Stimulated activated effector memory CD8-positive, alpha-beta T cell treated with anti-CD3 and anti-CD28 coated beads, Interleukin-12 subunit alpha, Interleukin-12 subunit beta, amount 100 ng/mL, for 72 hours (primary cell): ENCODE measurements around the gene UBE2I.

Experiments
- ATAC-seq: fragments of 150-1000 bp; cut with Tn5 transposase; 2 replicates; pipeline ENCODE4 v1.10.0; 2021
- DNase-seq, 2 donors: peaks; one replicate each; pipeline ENCODE4 v3.0.0; 2021 to 2022; ENCODE audit warnings: low spot score in 2 of 2
- H3K27ac Mint-ChIP-seq: one replicate; pipeline ENCODE4 v1.8.0; 2022; ENCODE audit warnings: mild to moderate bottlenecking, mixed read lengths
- H3K36me3 Mint-ChIP-seq: one replicate; pipeline ENCODE4 v1.8.0; 2022; ENCODE audit warnings: mild to moderate bottlenecking, mixed read lengths
- H3K4me1 Mint-ChIP-seq: one replicate; pipeline ENCODE4 v1.8.0; 2022; ENCODE audit warnings: mixed read lengths
- H3K4me3 Mint-ChIP-seq: one replicate; pipeline ENCODE4 v1.8.0; 2022; ENCODE audit warnings: mild to moderate bottlenecking, mixed read lengths
- H3K9me3 Mint-ChIP-seq: one replicate; pipeline ENCODE4 v1.8.0; 2022; ENCODE audit warnings: mixed read lengths

UBE2I gene

DNA sequence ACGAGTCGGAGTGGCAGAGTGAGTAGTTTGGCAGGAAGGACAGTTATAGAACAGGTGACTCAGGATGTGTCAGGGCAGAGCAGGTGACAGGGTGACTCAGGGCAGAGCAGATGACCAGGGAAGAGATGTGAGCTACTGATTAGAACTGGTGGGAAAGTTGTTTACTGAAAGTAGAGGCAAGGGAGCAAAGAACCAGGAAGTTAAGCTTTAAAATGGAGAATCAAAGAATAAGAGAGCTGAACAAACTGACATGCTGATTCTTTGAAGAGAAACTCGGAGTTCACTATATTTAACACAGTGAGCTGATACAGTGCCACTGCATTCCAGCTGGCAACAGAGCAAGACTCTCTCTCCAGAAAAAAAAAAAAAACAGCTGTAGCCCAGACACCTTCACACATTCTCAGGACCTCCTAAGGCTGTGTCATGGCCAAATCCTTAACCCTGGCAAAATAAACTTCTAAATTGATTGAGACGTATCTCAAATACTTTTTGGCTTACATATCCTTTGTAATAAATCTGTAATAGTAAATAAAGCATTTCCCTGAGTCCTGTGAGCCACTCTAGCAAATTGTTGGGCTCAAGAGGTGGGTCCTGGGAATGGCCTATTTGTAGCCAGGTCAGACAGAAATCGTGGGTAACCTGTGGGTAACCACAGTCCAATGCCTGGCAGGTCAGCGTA lies 12.3 kb upstream of the UBE2I start:
- peaks cover 15% of the 10 kb centered on the region for H3K4me1 Mint-ChIP-seq
- no peak for DNase-seq
- peak; percentile 89 for ATAC-seq
- no peaks in the 10 kb centered on the region for H3K9me3 Mint-ChIP-seq
- H3K27ac Mint-ChIP-seq = no peak overlapping the region
- H3K36me3 Mint-ChIP-seq = peaks cover 3% of the 10 kb centered on the region
- H3K4me3 Mint-ChIP-seq = no peak overlapping the region

DNA sequence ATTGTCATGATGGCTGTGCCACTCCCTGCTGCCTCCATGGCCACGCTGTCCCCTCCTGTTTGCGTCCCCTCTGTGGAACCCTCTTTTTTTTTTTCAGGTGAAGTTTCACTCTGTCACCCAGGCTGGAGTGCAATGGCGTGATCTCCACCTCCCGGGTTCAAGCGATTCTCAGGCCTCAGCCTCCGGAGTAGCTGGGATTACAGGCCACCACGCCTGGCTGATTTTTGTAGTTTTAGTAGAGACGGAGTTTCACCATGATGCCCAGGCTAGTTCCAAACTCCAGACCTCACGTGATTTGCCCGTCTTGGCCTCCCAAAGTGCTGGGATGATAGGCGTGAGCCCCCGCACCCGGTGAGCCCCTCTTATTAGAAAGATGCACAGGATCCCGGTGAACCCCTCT lies 11.0 kb upstream of the UBE2I start:
- no peak overlapping the region for H3K4me3 Mint-ChIP-seq

DNA sequence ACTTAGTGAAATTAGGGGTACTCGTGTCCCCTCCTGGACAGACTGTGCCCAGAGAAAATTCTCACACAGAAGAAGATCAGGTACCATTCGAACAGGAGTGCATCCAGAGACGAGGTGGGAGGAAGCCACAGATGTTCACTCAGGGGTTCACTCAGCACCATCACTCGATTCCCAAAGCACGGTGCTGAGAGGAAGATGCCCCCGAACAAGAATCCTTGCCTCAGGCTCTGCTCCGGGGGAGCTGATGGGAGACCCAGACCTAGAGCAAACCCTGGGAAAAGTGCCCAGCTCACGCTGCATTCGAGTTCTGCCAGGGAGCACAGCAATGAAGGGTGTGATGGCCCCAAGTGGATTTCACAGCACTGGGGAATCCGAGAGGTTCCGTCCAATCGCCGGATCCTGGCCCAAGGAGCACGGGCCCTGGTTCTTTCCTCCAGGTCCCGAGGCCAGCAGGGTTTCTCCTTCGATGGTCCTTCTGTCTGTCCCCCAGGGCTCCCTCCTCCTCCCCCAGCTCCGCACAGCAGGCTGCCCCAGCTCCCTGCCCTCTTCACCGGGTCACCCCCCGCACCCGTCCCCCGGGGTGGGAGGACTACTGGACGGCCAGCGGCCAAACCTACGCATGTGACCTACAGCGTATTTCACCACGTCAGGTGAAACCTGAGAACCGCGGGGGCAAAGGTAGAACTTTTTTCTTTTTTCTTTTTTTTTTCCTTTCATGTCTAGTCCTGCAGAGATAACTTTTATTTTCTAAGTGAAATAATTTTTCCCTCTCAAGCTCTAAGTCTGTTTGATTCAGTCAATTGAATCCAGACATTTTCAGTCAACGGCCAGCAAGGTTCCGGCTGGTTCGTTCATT lies 10.2 kb upstream of the UBE2I start:
- no peak for DNase-seq
- Mint-ChIP-seq H3K36me3 (peaks cover 5% of the 10 kb centered on the region), H3K27ac (no peak overlapping the region), H3K4me3 (no peak overlapping the region), H3K4me1 (peaks cover 22% of the 10 kb centered on the region), H3K9me3 (no peaks in the 10 kb centered on the region)
- ATAC-seq = no peak

More for the DNA sequence above, 11.0 kb upstream of the UBE2I start:
- DNase-seq (no peak), ATAC-seq (no peak)
- H3K9me3 Mint-ChIP-seq = no peaks in the 10 kb centered on the region
- H3K27ac Mint-ChIP-seq = no peak overlapping the region
- H3K36me3 Mint-ChIP-seq = peaks cover 5% of the 10 kb centered on the region
- peaks cover 15% of the 10 kb centered on the region for H3K4me1 Mint-ChIP-seq

DNA sequence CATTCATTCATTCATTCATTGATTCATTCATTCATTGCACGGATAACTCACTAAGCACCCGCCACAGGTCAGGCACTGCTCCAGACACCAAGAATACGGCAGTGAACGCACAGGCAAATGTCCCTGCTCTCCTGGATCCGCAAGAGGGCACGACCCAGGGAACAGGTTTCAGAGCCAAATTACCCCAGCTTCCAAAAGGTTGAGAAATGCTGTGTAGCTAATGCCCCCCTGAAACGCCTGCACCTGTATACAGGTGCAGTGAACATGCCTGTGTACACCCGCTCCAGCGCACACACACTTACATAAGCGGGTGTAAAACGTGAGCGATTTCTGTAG lies 9.6 kb upstream of the UBE2I start:
- peaks cover 5% of the 10 kb centered on the region for H3K36me3 Mint-ChIP-seq
- ATAC-seq (no peak), DNase-seq (no peak)
- H3K9me3 Mint-ChIP-seq = no peaks in the 10 kb centered on the region
- H3K4me3 Mint-ChIP-seq = no peak overlapping the region
- peaks cover 25% of the 10 kb centered on the region for H3K4me1 Mint-ChIP-seq
- H3K27ac Mint-ChIP-seq = no peak overlapping the region

DNA sequence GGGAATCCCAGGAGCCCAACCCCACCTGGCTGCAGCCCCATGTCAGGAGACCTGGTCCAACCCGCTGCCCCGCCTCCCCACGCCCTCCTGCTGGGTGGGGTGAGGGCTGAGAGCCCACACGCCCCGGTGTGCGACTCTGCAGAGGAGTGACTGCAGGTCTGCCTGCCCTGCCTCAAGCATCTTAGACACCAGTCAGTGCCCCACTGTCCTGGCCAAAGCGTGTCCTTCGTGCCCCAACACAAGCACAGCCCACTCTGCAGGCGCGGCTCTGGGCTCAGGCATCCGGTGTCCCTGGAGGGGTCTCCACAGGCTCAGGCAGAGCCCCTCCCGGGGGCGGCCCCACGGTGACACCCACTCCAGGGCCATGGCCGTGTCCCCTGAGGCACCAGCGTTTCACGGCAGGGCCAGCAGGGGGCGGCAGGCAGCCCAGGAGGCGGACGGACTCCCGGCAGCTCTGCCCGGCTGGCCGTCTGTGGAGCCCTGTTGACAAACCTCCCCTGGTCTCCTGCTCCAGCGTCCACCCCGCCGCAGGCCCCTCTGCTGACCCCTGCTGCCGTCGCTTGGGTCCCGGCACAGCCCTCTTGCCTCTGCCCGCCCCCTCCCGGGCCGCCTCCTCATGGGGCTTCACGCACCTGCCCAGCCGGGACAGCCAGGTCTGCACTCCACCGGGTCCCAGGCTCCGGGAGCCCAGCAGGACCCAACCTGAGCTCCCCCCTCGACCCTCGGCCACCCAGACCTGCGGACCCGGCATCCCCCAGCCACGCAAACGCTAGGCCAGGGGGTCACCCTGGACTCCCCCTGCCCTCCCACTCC lies 8.6 kb upstream of the UBE2I start:
- ATAC-seq (peak; percentile 79), DNase-seq (peak; percentile 81 to 90)
- Mint-ChIP-seq H3K9me3 (no peaks in the 10 kb centered on the region), H3K36me3 (peaks cover 5% of the 10 kb centered on the region), H3K27ac (no peak overlapping the region), H3K4me3 (peak overlapping the region; percentile 49), H3K4me1 (peaks cover 25% of the 10 kb centered on the region)

DNA sequence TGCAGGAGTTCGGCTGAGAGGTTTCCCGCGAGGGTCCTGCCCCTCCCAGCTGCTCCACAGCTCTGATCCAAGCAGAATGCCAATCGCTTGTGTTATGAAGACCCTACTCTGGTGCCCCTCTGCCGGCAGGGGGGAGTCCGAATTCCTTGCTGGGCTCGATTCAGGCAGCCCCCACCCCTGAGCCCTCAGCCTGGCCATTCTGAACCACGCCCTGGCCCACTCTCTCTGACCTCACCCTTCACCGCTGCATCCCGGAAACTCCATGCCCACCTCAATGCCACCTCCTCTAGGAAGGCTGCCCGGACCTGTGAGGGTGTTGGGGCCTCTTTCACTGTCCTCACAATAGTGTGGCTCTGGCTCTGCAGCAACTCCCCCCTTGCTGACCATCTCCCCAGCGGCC lies 7.9 kb upstream of the UBE2I start:
- no peak for DNase-seq
- Mint-ChIP-seq H3K4me1 (peaks cover 32% of the 10 kb centered on the region), H3K27ac (peak overlapping the region; percentile 56), H3K9me3 (no peaks in the 10 kb centered on the region), H3K36me3 (peaks cover 9% of the 10 kb centered on the region), H3K4me3 (peak overlapping the region; percentile 49)
- ATAC-seq = no peak

DNA sequence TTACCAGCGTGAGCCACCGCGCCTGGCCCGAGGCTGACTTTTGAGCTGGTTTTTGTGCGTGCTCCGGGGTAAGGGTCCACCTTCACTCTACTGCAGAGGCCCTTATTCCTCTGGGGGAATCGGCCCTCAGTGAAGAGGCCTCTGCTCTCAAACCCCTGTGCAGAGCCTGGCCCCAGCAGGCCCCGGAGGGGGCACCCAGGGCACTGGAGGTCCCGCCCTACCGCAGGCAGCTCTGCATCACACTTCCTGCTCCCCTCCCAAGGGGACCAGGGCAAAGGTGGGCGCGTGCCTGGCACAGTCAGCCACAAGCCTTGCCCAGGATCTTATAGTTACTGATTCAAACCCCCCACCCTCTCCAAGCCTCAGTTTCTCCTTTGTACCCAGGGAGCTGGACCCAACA lies 3.6 kb upstream of the UBE2I start:
- H3K9me3 Mint-ChIP-seq = no peaks in the 10 kb centered on the region
- H3K36me3 Mint-ChIP-seq = peaks cover 38% of the 10 kb centered on the region
- no peak for ATAC-seq
- peak overlapping the region; percentile 100 for H3K27ac Mint-ChIP-seq
- DNase-seq = no peak
- H3K4me1 Mint-ChIP-seq = peaks cover 35% of the 10 kb centered on the region
- no peak overlapping the region for H3K4me3 Mint-ChIP-seq

DNA sequence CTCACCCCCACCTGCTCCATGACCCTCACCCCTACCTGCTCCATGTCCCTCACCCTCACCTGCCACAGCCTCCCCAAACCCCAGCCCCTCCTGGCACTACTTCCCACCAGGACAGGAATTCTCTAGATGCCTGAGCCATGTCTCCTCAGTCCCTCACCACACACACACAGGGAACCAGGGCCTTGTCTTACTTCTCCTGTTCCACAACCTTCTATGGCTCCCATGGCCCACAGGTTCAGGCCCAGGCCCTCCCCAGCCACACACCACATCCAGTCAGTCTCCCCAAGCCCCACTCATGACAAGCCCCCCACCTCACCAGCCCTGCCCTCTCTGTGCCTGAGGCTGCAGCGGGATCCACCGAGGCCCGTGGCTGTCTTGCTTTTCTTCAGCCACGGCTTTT lies 3.1 kb upstream of the UBE2I start:
- Mint-ChIP-seq H3K9me3 (no peaks in the 10 kb centered on the region), H3K4me3 (no peak overlapping the region), H3K27ac (peak overlapping the region; percentile 100), H3K4me1 (peaks cover 39% of the 10 kb centered on the region), H3K36me3 (peaks cover 43% of the 10 kb centered on the region)
- ATAC-seq (no peak), DNase-seq (no peak)

DNA sequence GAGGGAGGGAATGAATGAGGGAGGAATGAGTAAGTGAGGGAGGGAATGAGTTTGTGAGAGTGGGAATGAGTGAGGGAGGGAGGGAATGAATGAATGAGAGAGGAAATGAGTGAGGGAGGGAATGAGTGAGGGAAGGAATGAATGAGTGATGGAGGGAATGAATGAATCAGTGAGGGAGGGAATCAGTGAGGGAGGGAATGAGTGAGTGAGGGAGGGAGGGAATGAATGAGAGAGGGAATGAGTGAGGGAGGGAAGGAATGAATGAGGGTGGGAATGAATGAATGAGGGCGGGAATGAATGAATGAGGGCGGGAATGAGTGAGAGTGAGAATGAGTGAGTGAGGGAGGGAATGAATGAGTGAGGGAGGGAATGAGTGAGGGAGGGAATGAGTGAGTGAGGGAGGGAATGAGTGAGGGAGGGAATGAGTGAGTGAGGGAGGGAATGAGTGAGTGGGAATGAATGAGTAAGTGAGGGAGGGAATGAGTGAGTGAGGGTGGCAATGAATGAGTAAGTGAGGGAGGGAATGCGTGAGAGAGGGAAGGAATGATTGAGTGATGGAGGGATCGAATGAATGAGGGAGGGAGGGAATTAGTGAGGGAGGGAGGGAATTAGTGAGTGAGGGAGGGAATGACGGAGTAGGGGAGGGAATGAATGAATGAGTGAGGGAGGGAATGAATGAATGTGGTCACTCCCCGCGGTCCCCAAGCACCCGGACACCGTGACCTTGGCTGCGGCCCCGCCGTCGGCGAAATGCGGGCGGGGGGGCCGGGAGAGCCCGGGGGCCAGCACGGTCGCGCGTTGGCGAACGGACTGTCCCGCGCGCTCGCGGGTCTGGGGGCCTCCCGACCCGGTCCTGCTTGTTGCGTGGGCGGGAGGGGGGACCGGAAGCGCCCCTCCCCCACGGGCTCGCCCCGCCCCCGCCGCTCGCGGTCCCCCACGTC lies 1.1 kb upstream of the UBE2I start:
- ATAC-seq (peak; percentile 48), DNase-seq (no peak)
- no peaks in the 10 kb centered on the region for H3K9me3 Mint-ChIP-seq
- H3K4me1 Mint-ChIP-seq = peaks cover 46% of the 10 kb centered on the region
- H3K36me3 Mint-ChIP-seq = peaks cover 57% of the 10 kb centered on the region
- peak overlapping the region; percentile 76 for H3K4me3 Mint-ChIP-seq
- H3K27ac Mint-ChIP-seq = peak overlapping the region; percentile 100

DNA sequence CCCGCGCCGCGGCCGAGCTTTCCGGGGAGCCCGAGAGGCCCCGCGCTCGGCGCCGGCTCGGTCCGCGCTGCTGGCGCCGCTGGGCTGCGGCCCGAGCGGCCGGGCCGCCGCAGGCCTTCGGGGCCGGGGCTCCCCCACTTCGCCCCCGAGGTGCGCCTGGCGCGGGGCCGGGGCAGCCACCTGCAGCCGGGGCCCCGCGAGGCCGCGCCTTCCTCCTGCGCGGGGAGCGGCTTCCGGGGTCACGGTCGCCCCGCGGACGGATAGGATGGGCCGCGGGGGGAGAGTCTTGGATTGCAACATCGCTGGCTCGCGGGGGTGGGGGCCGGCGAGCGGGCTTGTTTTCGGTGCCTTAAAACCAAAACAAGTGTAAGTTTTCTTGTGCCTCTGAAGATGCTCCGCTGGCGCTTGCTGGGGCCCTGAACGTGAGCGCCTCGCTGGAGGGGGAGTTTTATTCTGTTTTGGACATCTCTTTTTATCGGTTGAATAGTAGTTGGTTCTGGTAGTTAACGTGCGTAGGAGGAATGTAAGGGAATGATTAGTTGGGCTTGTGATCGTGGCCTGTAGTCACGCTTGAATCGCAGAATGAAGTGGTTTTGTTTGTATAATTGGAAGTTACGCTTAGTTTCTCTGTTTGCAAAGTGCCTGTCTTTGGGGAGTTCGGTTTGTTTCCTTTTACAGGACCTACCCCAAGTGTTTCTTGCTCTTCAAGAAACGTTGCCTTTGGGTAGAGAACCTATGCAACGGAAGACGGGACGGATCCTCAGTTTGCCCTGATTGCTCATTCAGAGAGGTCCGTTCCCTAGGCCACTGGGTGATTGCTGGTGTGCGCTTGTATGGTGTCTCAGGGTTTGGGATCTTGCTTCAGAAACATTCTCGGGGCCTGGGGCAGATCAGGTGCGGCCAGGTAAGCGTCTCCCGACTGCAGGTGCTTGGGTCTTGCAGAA lies 724 bp downstream of the UBE2I start:
- Mint-ChIP-seq H3K4me1 (peaks cover 36% of the 10 kb centered on the region), H3K4me3 (peak overlapping the region; percentile 94), H3K36me3 (peaks cover 76% of the 10 kb centered on the region), H3K9me3 (no peaks in the 10 kb centered on the region), H3K27ac (peak overlapping the region; percentile 97)
- peak; percentile 31 for ATAC-seq
- peak in 1 of 2 donors; percentile 78 for DNase-seq

DNA sequence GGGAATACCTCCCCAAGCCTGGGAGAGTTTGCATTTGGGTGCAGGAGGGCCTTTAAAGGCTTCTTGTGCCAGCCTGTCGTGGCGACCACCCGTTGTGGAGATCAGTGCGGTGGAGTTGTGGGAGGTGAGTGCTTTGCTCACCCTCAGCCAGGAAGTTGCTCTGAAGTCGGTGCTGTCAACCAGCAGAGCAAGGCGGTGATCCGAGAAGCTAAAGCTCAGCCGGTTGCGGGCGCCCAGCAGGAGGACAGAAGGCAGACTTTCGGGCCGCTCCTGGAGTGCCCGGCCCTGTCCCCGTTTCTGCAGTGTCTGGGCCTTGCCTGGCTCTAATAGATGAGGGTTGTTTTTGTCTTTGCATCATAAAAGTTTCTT lies 1.4 kb downstream of the UBE2I start:
- peaks cover 36% of the 10 kb centered on the region for H3K4me1 Mint-ChIP-seq
- no peak for DNase-seq

DNA sequence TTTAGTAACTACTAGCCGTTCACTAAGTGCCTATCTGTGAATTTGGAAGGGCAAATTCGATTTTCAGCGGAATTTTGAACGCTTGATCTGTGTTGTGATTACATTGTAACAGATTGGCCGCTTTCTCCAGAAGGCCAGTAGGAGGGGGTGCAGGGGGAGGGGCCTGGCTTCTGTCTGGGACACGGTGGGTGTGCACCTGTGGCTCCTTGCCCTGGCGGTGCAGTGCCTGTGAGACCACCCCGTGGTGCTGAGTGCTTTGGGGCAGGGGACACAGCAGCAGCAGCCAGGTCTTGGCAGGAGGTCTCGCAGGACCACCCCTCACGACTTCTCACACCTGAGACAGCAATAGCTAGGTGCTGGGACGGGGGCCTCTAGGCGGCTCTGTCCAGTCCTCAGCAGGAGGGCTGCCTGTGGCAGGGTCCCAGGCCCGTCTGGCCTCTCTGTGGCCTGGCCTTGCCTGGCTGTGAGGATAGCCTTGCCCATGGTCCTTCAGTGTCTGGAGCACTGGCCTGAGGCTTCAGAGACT lies 1.8 kb downstream of the UBE2I start:
- Mint-ChIP-seq H3K4me1 (peaks cover 32% of the 10 kb centered on the region), H3K27ac (peak overlapping the region; percentile 97), H3K36me3 (peaks cover 87% of the 10 kb centered on the region), H3K4me3 (peak overlapping the region; percentile 94), H3K9me3 (no peaks in the 10 kb centered on the region)
- ATAC-seq (no peak), DNase-seq (no peak)

More for the DNA sequence above, 1.4 kb downstream of the UBE2I start:
- ATAC-seq = no peak
- H3K27ac Mint-ChIP-seq = peak overlapping the region; percentile 97
- H3K4me3 Mint-ChIP-seq = peak overlapping the region; percentile 94
- H3K9me3 Mint-ChIP-seq = no peaks in the 10 kb centered on the region
- peaks cover 83% of the 10 kb centered on the region for H3K36me3 Mint-ChIP-seq

DNA sequence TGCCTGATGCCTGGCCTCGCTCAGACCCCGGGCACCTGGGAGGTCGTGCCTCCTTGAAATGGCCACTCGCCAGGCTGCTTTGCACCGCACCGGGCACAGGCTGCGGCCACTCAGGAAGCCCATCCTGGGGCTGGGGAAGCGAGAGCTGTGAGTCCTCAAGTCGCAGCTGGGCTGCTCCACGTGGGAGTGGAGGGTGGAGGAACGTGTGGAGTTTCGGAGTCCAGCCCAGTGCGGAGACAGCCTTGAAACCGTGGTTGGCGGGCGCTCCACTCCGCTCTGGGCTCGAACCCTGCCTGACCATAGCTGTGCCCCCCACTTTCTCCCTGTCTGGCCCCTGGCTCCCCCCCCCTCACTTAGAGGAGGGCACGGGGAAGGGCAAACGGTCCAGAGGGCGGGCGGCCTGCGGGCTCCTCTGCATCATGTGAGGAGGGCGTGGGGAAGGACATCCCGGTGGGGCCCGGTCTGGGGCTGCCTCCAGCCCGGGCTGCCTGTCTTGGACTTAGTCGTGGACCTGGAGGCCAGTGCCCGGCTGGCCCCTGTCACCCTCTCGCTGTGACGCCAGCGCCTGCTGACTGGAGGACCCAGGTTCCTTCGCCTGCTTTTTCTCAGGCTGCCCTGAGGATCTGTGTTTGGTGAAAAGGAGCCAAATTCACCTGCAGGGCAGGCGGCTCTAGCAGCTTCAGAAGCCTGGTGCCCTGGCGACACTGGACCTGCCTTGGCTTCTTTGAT lies 2.5 kb downstream of the UBE2I start:
- Mint-ChIP-seq H3K4me3 (peak overlapping the region; percentile 94), H3K9me3 (no peaks in the 10 kb centered on the region), H3K4me1 (peaks cover 29% of the 10 kb centered on the region), H3K36me3 (peaks cover 87% of the 10 kb centered on the region), H3K27ac (peak overlapping the region; percentile 97)
- DNase-seq (no peak), ATAC-seq (no peak)
